GM19372 (cell line): ENCODE results near the gene SEBOX.

Source experiments
- ATAC-seq: cut with Tn5 transposase; IDR thresholded peaks from one replicate; pipeline ENCODE4 v1.9.1; 2021; ENCODE audit warnings: mild to moderate bottlenecking, low read depth, moderate library complexity; ENCODE audit not compliant: unreplicated experiment

SEBOX gene

DNA sequence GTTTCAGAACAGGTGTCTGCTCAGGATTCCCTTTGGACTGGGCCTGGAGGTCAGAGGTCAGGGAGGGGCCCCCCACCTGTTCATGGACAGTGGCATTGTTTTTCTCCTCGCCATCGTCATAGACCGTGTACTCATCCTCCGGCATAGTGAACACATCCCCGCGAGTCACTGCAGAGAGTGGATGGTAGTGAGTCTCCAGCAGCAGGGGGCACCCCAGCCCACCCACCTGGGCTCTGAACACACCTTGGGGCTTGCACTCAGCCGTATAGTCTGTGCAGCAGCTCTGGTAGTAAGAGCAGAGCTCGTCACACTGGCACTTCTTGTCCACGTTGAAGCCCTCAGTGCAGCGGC lies 4.7 kb upstream of the SEBOX start:
- no peak for ATAC-seq

DNA sequence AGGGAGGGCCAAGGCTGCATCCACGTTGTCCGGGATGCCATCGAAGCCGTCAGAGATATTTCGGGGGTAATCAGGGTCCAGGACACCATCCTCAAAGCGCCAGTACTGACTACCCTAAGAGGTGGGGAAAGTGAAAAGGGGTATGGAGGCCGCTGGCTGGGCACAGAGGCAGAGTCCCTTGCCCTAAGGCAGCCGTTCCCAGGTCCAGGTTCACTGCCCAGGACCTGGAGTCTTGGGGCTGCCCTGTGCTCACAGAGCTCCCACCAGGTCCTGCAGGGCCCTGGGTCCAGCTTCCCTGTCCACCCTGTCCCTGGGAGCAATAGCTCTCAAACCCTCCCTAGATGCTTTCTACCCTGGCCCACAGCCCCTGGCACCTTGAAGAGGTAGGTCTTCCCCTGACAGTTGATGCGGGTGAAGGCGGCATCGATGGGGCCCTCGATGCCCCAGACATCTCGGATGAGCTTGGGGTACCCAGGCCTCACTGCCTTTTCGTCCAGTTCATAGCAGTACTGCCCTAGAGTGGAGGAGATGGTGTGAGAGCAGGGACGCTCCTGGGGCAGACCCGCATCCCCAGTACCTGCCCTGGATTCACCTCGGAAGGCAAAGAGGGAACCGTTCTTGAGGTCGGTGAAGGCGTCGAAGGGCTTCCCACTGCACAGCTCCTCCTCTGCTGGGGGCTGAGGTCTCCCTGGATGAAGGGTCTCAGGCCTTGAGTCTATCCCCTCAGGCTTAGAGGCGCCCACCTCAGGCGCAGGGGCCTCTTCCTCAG lies 4.1 kb upstream of the SEBOX start:
- no peak for ATAC-seq

DNA sequence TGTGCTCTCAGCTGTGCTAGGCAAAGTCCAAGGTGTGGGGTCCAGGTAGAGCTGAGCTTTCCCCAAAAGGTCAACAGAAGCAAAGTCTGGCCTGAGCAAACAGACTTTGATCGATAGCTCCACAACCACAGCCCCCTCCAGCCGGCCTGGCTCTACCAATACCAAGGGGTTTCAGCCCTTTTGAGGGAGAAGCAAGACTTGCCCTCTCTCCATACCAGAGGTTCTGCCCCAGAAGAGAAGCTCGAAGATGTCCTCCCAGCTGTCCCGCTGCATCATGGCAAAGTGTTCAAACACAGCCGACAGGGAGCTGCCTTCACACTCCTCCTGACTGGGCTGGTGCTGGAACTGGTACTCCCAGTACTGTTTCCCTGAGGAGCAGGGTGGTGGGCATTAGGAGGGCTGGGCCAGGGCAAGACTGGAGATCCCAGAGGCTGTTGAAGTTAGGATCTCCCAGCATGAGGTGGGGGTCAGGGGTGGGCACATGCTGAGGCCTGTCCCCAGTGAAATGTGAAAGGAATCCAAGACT lies 3.4 kb upstream of the SEBOX start:
- no peak for ATAC-seq

DNA sequence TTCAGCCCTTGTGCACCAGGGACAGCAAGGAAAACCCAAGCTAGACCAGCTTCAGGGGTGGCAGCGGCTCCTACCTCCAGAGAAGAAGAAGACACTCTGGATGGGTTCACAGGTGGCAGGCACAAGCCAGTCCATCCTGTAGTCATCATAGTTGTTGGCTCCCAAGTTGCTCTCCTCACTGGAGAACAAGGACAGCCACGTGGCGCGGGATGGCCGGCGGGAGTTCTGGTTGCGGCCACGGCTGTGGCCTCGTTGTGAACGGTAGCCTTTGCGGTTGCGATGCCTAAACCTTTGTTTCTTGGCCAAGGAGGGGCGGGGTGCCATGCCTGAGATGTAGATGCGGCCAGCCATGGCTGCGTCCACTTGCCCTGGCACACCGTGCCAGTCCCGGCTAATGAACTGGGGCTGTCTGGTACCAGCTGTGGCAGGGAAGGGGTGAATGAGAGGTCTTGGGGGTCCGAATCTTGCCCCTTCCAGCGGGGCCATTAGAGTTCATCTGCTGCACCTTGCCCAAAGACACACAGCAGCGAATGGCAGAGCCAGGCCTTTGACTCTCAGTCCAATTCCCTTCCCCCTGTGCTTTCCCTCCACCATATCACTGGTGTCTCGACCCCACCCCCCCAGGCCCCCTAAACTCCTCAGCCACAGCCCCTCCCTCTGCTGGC lies 2.8 kb upstream of the SEBOX start:
- no peak for ATAC-seq

DNA sequence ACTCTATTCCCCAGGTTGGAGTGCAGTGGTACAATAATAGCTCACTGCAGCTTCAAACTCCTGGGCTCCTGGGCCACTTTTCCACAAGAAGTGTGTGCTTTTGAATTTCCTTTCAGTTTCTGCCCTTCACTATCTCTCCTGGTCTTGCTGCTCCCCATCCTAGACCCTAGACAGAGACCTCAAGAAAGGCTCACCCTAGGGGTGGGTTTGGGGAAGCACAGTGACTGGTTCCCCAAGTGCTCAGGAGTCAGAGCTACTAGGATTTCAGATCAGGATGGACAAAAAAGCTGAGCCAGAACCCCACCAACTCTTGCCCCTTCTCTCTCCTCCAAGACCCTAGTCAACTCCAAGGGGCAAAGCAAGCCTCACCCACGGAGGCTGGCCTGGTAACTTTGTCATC lies 1.6 kb upstream of the SEBOX start:
- ATAC-seq, result no peak

DNA sequence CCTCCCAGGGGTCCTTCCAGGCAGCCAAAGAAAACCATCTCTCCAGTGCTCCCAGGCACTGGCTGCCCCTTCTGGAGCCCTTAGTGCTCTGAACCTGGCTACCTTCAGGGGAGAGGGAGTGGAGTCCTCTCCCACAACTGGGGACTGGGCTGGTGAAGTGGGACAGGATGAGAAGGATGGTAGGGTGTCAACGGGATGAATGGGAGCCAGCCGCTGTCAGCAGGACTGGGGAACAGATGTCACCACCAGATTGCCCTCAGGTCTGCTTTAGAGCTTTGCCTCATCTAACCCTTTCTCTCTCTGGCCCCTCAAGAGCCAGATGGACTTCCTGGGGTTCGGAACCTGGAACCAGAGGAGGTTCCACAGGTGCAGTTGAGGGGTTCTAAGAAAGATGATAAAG lies 488 bp upstream of the SEBOX start:
- no peak for ATAC-seq

DNA sequence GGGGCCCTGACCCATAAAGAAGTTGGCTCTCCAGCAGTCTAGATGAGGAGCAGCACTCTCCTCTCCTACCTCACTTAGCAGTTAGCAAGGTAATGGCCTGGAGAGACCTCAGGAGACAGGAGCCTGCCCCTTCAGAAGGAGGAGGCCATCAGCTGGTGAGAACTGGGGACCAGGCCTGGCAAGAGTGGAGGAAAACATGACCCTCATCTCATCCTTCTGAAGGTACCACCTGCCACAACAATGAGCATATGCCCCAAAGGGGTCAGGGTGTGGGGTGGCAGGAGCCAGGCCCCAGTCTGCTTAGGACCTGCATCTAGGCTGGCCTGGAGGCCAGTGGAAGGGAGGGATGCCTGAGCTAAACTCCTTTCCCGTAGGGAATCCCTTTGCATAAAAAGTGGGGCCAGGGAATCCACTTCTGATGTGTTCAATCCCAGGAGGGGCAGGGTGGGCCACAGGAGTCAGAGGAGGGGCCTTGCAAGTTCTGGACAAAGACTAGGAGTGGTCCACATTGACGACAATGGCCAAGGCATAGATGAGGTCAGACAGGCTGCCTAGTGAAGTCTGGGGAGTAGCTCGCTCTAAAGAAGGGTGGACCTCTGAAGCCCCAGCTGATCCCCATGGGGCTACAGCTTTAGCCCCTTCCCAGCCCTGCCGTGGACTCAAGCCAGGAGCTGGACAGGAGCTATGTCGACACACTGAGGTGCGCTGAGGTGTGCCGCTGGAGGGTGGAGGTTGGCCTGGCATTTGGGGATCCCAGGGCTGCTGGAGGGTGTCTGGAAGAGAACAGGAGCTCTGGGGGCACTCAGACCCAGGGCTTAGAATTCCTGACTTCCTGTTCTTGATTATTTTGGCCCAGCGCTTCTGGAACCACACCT lies 986 bp downstream of the SEBOX start:
- no peak for ATAC-seq

DNA sequence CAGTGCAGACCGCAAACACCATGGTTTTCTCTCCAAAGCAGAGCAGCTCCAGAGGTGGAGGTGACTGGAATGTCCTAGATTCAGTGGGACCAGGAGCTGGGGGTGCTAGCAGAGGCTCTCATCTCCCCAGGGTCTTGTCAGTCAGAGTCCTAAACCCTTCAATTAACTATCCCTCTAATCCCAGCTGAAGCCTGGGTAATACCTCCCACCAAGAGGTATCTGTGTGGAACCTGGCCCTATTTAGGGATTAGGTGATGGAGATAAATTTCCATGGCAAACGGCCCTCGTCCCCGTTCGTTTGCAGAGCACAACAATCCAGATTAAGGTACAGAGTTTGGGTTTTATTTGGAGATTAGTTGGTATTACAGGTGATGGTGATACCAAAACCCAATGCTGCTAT lies 1.8 kb downstream of the SEBOX start:
- ATAC-seq, result no peak

DNA sequence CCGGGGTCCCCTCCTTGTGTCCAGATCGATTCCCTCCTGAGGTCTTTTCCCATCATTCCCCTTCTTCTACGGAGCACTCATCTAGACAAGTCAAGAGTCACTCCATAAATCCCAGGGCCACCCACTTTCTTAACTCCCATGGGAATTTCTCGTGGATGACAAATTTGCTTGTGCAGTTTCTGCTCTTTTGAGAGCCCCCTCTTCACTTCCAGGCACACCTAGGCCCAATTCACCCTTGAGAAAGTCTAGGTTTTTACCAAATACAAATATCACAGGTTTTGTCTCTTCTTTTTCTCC lies 7.2 kb downstream of the SEBOX start:
- no peak for ATAC-seq

DNA sequence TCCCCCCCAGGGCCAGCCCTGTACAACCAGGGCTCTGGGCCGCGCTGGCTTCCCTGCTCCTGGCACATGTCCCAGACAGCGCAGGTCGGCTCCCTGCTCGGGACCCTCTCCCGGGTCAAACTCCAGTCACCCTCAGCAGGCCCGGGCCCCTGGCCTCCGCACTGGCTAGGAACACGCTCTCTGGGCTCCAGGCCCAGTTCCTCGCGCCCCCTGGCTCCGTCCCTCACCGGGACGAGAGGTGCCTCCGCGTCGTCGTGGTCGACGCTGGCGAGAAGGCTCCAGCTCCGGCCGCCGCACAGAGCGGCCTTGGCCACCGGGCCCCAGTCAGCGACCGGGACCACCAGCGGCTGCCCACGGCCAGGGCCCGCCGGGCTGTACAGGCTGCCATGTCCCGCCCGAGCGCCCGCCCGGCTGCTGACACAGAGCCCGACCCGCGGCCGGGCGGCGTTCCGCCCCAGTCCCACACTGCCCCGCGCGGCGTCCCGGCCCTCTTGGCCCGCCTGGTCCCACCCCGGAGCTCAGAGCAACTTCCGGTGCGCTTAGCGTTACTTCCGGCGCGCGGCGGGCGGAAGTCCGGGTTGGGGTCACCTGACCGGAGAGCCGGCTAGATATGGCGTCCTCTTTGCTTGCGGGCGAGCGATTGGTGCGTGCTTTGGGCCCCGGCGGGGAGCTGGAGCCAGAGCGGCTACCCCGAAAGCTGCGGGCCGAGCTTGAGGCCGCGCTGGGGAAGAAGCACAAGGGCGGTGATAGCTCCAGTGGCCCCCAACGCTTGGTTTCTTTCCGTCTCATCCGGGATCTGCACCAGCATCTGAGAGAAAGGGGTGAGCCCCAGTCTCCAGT lies 7.7 kb downstream of the SEBOX start, which contains the start of gene POLDIP2:
POLDIP2 (minus strand) TSS at position 467 of the 840 bp plus-strand sequence; CDS start at position 388, 79 bp downstream.
- peak; percentile 98 for ATAC-seq

DNA sequence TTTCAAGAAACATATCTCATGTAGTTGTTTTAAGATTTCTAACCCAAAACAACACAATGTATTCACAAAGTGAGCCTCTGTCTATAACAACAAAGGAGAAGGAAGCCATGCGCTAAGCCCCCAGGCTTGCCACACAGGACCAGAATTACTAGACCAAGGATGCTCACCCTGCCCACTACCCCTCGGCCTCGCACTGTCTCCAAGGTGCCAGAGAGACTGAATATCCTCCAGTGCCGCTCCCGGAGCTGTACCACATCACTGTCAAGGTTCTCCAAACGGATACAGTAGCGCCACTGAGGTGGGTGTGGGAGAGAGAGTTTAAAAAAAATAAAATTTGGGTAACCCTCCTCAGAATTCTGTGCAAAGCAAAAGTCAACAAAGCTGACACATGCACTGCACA lies 14.7 kb downstream of the SEBOX start:
- no peak for ATAC-seq

DNA sequence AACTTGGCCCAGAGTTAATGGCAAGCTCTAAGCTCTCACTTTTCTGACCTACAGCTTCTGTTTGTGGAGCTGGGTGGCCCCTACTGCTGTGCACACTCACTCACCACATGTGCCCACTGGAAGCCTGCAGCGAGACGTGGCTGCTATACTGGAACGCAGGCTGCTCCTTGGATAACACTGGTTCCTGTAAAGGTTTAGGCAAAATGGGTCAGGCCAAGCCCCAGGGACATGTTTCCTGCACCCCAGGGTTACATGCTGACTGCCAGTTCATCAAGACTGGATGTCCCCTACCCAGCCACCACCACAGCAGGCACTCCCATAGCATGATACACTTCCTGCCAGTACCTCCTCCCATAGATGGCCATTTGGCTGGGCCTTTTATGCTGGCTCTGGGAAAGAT lies 16.0 kb downstream of the SEBOX start:
- ATAC-seq, result no peak

DNA sequence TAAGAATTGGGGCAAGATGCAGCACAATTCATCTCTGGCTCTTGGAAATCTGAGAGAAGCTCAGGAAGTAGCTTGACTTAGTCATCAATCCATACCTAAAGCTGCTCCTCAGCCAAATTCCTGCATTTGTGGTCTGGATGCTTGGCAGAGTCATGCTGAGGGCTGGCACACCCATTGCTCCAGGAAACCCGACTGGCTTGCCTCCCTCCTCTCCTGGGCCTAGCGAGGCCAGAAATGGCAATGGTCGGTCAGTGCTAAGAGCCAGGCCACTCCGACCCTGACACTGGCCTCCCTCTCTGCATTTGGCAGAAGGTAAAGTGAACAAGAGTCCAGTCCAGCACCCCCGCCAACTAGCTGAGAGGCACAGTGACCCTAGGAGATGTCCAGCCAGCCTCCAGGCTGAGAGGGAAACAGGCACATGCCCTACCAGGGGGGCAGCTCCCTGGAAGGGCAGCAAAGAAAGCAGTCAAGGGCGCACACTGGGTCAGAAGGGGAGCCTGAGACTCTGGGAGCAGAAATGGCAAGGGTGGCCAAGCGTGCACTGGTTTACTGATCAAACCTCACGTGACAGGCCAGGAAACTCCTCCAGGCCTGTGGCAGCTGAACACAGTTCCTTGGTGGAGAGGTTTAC lies 17.6 kb downstream of the SEBOX start:
- no peak for ATAC-seq

DNA sequence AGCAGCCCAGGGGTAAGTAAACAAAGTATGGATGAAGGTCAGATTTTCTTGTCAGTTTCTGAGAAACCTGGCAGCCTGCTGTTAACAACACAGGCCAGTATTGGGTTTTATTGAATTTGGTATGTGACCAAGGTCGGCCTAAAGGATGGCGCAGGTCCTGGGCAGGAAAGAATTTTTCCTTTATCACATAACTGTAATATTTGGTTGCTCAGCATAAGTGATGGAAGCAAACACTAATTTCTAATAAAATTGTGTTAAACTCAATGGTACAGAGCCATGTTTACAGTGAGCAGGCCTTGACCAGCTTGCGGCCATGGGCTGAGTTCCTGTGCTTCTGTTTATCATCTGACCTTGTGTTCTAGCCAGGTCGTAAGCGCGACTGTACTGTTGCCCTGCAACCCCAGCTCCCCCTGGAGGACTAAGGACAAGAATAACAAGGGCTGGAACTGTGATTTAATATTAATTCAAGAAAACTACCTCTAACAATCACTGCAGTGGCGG lies 18.2 kb downstream of the SEBOX start:
- no peak for ATAC-seq

DNA sequence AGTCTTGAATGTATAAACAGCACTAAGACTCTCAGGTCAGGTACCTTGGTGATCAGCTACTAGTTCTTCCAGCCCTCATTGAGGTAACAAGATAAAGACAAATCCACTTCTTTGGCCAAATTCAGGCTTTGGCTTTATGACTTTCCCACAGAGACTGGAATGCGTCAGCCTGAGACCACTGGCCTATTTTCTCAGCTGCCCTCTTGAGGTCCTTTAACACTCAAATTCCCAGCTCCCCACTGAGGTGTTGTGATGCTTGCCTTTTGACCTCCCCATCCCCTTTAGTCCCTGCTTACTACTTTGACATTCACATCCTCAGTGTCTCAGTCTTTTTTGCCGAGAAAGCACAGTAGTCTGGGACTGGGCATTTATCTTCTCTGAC lies 18.8 kb downstream of the SEBOX start:
- no peak for ATAC-seq

DNA sequence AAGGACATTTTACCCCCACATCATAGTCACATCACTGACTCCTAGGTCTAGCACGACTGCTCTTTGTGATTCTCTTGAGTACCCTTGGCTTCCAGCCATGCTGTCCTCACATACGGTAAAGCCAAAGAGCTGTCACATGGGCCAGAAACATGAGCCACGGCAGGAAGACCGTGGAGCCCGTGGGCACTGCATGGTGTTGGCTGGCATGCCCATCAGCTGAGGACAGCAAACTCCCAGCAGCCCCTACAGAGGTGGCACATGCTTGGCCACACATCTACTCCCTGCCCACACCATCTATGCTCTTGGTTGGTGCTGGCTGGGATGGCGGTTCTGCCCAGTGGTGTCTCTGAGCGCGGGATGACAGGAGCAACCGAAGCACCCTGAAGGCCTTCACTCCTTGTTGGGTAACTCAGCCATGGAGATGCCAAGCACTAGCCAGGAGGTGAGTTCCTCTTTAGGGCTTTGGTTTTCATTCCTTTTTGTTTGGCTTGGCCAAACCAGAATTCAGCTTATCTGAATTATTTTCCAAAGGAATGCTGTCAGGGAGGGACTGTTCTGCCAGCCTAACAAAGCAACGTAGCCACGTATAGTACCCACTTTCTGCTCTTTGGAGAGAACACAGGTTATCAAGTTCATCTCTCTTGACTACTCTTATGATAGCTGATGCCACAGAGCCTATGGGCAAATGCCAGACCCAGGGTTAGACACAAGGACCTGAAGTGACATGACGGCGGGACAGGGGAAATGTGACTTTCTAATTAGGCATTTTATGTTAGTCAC lies 19.4 kb downstream of the SEBOX start:
- ATAC-seq, result no peak

DNA sequence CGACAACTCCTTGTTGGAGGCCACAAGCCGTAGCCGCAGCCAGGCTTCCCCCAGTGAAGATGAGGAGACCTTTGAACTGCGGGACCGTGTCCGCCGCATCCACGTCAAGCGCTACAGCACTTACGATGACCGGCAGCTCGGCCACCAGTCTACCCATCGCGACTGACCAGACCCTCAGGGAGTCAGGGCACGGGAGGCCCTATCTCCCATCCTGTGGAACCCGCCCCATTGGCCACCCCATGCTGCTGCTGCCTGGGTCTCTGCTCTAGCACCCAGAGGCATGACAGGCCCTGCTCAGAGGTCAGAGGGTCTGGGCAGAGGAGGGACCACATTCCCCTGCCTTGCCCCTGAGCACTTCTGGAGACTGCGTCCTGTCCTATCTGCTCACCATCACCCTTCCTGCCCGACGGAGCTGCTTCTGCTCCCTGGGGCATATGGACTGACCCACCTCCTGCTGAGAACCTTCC lies 20.5 kb downstream of the SEBOX start:
- no peak for ATAC-seq

DNA sequence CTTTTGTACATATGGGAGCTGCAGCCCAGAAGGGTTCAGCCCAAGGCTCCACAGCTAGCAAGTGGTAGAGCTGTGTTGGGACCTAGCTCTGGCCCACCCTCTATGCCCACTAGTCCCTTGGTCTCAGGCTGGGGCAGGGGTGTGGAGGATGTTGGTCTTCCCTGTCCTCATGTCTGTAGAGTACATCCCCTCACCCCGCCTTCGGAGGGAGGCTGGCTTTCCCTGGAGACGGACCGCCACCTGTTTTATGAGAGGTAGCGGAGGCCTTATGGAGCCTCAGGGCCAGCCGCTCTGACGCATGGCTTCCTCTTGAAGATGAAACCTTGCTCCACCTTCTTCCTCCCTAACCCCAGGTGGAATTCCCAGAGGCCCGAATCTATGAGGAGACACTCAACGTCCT lies 21.0 kb downstream of the SEBOX start:
- ATAC-seq, result no peak

DNA sequence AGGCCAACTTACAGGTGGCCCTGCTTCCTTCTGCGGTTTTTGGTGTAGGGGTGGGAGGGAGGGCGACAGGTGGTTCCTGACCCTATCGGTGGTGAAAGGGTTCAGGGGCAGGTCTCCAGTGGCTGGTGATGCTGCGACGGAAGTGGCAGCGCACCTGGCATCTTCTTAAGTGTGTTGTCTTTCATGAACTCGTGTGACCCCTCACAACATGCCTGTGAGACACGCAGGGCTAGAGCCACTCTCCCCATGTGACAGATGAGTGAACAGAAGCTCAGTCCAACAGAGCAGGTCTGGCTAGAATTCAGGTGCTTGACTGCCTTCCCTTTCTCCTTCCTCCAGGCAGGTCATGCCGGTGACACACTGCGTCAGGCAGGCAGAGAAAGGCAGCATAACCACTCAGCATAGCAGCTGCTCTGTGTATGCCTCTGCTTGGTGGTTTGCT lies 21.5 kb downstream of the SEBOX start:
- ATAC-seq, result no peak
